ENCODE results near the gene VPS37C.

VPS37C gene

DNA sequence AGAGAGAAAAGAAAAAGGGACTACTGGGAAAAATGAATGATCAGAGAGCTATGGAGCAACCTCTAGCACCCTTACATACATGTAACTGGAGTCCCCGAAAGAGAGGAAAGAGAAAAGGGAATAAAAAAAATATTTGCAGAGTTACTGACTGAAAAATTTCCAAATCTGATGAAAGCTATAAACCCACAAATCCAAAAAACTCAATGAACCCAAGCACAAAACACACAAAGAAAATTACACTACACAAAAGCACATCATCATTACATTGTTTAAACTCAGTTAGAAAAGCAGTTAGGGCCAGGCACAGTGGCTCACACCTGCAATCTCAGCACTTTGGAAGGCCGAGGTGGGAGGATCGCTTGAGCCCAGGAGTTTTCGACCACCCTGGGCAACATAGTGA, 6.7 kb downstream of the VPS37C start:
- Histone ChIP-seq H4K91ac (ENCODE audit: low read depth, low read length) (no peak overlapping the region), H2BK5ac (ENCODE audit: low read depth, low read length, poor library complexity) (no peak overlapping the region), H3K18ac (ENCODE audit: low read length) (no peak overlapping the region), H3K27ac (ENCODE audit: low read depth, low read length) (no peak overlapping the region), H3K9me3 (ENCODE audit: insufficient read depth, low read depth, low read length) (no peaks in the 10 kb centered on the region), H3K14ac (ENCODE audit: low read length) (no peak overlapping the region), H3K23ac (ENCODE audit: low read length) (no peak overlapping the region), H2AFZ (ENCODE audit: insufficient read depth, low read length, poor library complexity) (no peak overlapping the region), H3K36me3 (ENCODE audit: control insufficient read depth in 1 of 2, insufficient read depth in 2 of 2, low read length in 2 of 2) (peaks cover 0 to 2% of the 10 kb centered on the region in 2 experiments), H2BK12ac (ENCODE audit: low read length) (no peak overlapping the region), H3K4me1 (ENCODE audit: control insufficient read depth in 1 of 2, insufficient read depth in 2 of 2, low read length in 2 of 2) (peaks cover 35 to 37% of the 10 kb centered on the region in 2 experiments), H2BK120ac (ENCODE audit: insufficient read depth, low read length, poor library complexity) (no peak overlapping the region), H4K8ac (ENCODE audit: low read depth, low read length) (no peak overlapping the region), H3K4ac (ENCODE audit: low read depth, low read length) (peak overlapping the region; percentile 51), H3K79me1 (ENCODE audit: low read length) (peaks cover 12% of the 10 kb centered on the region), H4K12ac (ENCODE audit: low read depth, low read length) (no peak overlapping the region), H3K9ac (ENCODE audit: low read length) (no peak overlapping the region), H3K79me2 (ENCODE audit: control insufficient read depth, insufficient read depth, low read length, poor library complexity) (peaks cover 17% of the 10 kb centered on the region), H2AK5ac (ENCODE audit: low read length) (no peak overlapping the region), H3K27me3 (ENCODE audit: insufficient read depth, low read length) (no peaks in the 10 kb centered on the region), H3K4me2 (ENCODE audit: low read length) (no peak overlapping the region), H3K4me3 (ENCODE audit: low read depth, low read length) (no peak overlapping the region)
- WGBS (ENCODE audit: extremely low coverage, insufficient coverage, insufficient read length), result no CpG with 5 or more reads among the region's 4 CpGs
- DNase-seq, result no peak

DNA sequence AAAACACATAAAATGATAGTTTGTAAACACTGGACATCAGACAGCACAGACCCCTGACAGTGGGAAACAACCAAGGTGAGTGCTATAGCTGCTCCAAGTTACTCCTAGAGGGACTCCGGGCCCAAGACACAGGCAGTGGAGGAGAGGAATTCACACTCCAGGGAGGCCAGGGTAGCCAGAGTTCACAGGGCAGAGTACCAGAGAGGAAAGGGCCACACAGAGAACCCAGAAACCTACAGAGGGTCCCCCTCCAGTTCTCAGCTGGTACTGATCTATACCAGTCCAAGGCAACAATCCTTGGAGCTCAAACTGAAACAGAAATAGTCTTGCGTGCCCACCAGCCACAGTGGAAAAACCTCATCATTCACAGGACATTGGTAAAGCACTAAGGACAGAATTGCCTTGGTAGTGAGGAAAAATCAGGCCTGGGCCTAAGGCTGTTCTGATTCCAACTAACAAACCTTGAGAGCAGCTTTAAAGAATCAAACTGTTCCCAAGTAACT, 7.6 kb downstream of the VPS37C start:
- WGBS (ENCODE audit: extremely low coverage, insufficient coverage, insufficient read length), result no CpG with 5 or more reads among the region's 2 CpGs
- H3K79me2 ChIP-seq (ENCODE audit: control insufficient read depth, insufficient read depth, low read length, poor library complexity), result peaks cover 19% of the 10 kb centered on the region
- DNase-seq, result no peak
- H3K23ac ChIP-seq (ENCODE audit: low read length), result no peak overlapping the region
- peak overlapping the region; percentile 30 for H4K91ac ChIP-seq (ENCODE audit: low read depth, low read length)
- peak overlapping the region; percentile 61 for H3K14ac ChIP-seq (ENCODE audit: low read length)
- no peaks in the 10 kb centered on the region for H3K27me3 ChIP-seq (ENCODE audit: insufficient read depth, low read length)
- H3K9me3 ChIP-seq (ENCODE audit: insufficient read depth, low read depth, low read length), result no peaks in the 10 kb centered on the region
- peak overlapping the region; percentile 34 for H3K9ac ChIP-seq (ENCODE audit: low read length)
- H3K18ac ChIP-seq (ENCODE audit: low read length), result peak overlapping the region; percentile 64
- H2BK120ac ChIP-seq (ENCODE audit: insufficient read depth, low read length, poor library complexity), result peak overlapping the region; percentile 48
- H3K4me3 ChIP-seq (ENCODE audit: low read depth, low read length), result no peak overlapping the region
- H2BK12ac ChIP-seq (ENCODE audit: low read length), result peak overlapping the region; percentile 25
- peak overlapping the region; percentile 90 for H3K4ac ChIP-seq (ENCODE audit: low read depth, low read length)
- H3K4me2 ChIP-seq (ENCODE audit: low read length), result peak overlapping the region; percentile 55
- peak overlapping the region; percentile 70 for H2BK5ac ChIP-seq (ENCODE audit: low read depth, low read length, poor library complexity)
- peaks cover 0 to 2% of the 10 kb centered on the region in 2 experiments for H3K36me3 ChIP-seq (ENCODE audit: control insufficient read depth in 1 of 2, insufficient read depth in 2 of 2, low read length in 2 of 2)
- peaks cover 37 to 40% of the 10 kb centered on the region in 2 experiments for H3K4me1 ChIP-seq (ENCODE audit: control insufficient read depth in 1 of 2, insufficient read depth in 2 of 2, low read length in 2 of 2)
- H3K27ac ChIP-seq (ENCODE audit: low read depth, low read length), result peak overlapping the region; percentile 89
- no peak overlapping the region for H4K12ac ChIP-seq (ENCODE audit: low read depth, low read length)
- H3K79me1 ChIP-seq (ENCODE audit: low read length), result peaks cover 14% of the 10 kb centered on the region
- no peak overlapping the region for H2AFZ ChIP-seq (ENCODE audit: insufficient read depth, low read length, poor library complexity)
- H4K8ac ChIP-seq (ENCODE audit: low read depth, low read length), result peak overlapping the region; percentile 42
- no peak overlapping the region for H2AK5ac ChIP-seq (ENCODE audit: low read length)

DNA sequence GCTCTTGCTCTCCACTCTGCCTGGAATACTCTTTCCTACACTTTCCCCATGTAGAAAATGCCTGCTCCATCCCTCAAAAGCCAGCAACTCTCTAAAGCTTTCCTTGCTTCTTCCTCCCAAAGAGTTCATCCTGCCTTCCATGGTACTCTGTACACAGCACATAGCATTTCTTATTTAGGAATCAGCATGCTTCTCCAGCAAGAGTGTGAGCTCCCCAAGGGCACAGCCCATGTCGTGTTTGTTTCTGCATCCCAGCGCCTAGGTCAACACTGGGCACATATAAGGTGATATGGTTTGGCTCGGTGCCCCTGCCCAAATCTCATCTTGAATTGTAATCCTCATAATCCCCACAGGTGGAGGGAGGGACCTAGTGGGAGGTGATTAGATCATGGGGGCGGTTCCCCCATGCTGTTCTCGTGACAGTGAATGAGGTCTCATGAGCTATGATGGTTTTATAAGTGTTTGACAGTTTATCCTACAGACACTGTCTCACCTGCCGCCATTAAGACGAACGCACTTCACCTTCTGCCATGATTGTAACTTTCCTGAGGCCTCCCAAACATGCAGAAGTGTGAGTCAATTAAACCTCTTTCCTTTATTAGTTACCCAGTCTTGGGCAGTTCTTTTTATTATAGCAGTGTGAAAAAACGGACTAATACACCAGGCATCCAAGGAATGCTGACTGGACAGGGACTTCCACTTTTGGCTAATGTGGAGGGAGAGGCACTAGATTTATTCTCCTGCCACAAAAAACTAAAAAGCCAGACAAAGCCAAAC, 8.2 kb downstream of the VPS37C start:
- WGBS (ENCODE audit: extremely low coverage, insufficient coverage, insufficient read length), result no CpG with 5 or more reads among the region's 9 CpGs

DNA sequence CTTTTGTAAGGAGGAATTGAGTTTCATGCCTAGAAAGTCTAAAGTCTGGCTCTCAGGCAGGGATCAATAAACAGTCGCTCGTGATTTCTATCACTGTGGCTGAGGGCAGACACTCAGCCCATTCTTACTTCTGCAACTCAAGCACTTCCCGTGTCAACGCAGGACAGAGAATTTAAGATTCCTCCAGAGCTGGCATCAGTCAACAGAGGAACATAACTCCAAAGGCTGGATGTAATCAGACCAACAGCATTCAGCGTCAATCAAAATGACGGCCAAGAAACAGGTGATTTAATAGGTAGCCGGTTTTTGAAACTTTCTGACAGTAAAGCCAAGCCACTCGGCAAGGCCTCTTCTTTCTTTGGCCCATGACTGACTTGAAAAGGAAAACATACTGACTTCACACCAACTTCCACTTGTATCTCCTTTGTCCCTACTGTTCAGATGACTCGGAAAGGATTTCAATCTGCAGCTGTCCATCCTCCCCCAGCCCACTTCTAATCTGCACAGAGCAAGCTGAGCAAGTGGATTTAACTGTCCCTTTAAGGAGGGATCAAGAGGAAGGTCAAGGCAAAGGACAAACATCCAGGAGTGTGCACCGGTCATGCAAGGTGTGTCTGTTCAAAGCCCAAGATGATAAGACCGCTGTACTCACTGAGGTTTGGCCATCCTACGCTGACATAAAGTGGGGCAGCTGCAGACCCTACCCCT, 9.5 kb downstream of the VPS37C start:
- Histone ChIP-seq H3K14ac (ENCODE audit: low read length) (no peak overlapping the region), H4K91ac (ENCODE audit: low read depth, low read length) (no peak overlapping the region), H3K9me3 (ENCODE audit: insufficient read depth, low read depth, low read length) (no peaks in the 10 kb centered on the region), H3K79me2 (ENCODE audit: control insufficient read depth, insufficient read depth, low read length, poor library complexity) (peaks cover 26% of the 10 kb centered on the region), H3K27ac (ENCODE audit: low read depth, low read length) (no peak overlapping the region), H3K36me3 (ENCODE audit: control insufficient read depth in 1 of 2, insufficient read depth in 2 of 2, low read length in 2 of 2) (peaks cover 2 to 3% of the 10 kb centered on the region in 2 experiments), H2BK12ac (ENCODE audit: low read length) (peak overlapping the region; percentile 17), H2BK120ac (ENCODE audit: insufficient read depth, low read length, poor library complexity) (peak overlapping the region; percentile 13), H2AFZ (ENCODE audit: insufficient read depth, low read length, poor library complexity) (no peak overlapping the region), H3K79me1 (ENCODE audit: low read length) (peaks cover 14% of the 10 kb centered on the region), H3K9ac (ENCODE audit: low read length) (no peak overlapping the region), H4K8ac (ENCODE audit: low read depth, low read length) (no peak overlapping the region), H4K12ac (ENCODE audit: low read depth, low read length) (no peak overlapping the region), H3K27me3 (ENCODE audit: insufficient read depth, low read length) (no peaks in the 10 kb centered on the region), H2BK5ac (ENCODE audit: low read depth, low read length, poor library complexity) (no peak overlapping the region), H3K4ac (ENCODE audit: low read depth, low read length) (peak overlapping the region; percentile 71), H3K4me3 (ENCODE audit: low read depth, low read length) (no peak overlapping the region), H3K4me1 (ENCODE audit: control insufficient read depth in 1 of 2, insufficient read depth in 2 of 2, low read length in 2 of 2) (peaks cover 41% of the 10 kb centered on the region in 2 experiments), H3K18ac (ENCODE audit: low read length) (no peak overlapping the region), H3K23ac (ENCODE audit: low read length) (no peak overlapping the region), H2AK5ac (ENCODE audit: low read length) (no peak overlapping the region), H3K4me2 (ENCODE audit: low read length) (no peak overlapping the region)
- no peak for DNase-seq
- no CpG with 5 or more reads among the region's 12 CpGs for WGBS (ENCODE audit: extremely low coverage, insufficient coverage, insufficient read length)

More for the DNA sequence above, 8.2 kb downstream of the VPS37C start:
- peaks cover 2 to 3% of the 10 kb centered on the region in 2 experiments for H3K36me3 ChIP-seq (ENCODE audit: control insufficient read depth in 1 of 2, insufficient read depth in 2 of 2, low read length in 2 of 2)
- H2BK5ac ChIP-seq (ENCODE audit: low read depth, low read length, poor library complexity), result peak overlapping the region; percentile 70
- peak overlapping the region; percentile 71 for H3K4ac ChIP-seq (ENCODE audit: low read depth, low read length)
- peak overlapping the region; percentile 8 for H2BK120ac ChIP-seq (ENCODE audit: insufficient read depth, low read length, poor library complexity)
- peak overlapping the region; percentile 23 for H3K4me3 ChIP-seq (ENCODE audit: low read depth, low read length)
- H3K79me1 ChIP-seq (ENCODE audit: low read length), result peaks cover 14% of the 10 kb centered on the region
- H2AK5ac ChIP-seq (ENCODE audit: low read length), result no peak overlapping the region
- H3K4me2 ChIP-seq (ENCODE audit: low read length), result peak overlapping the region; percentile 55
- peaks cover 22% of the 10 kb centered on the region for H3K79me2 ChIP-seq (ENCODE audit: control insufficient read depth, insufficient read depth, low read length, poor library complexity)
- H4K8ac ChIP-seq (ENCODE audit: low read depth, low read length), result peak overlapping the region; percentile 3
- peak overlapping the region; percentile 89 for H3K27ac ChIP-seq (ENCODE audit: low read depth, low read length)
- H4K91ac ChIP-seq (ENCODE audit: low read depth, low read length), result peak overlapping the region; percentile 63
- peak overlapping the region; percentile 3 for H3K18ac ChIP-seq (ENCODE audit: low read length)
- peaks cover 40 to 41% of the 10 kb centered on the region in 2 experiments for H3K4me1 ChIP-seq (ENCODE audit: control insufficient read depth in 1 of 2, insufficient read depth in 2 of 2, low read length in 2 of 2)
- no peak overlapping the region for H2AFZ ChIP-seq (ENCODE audit: insufficient read depth, low read length, poor library complexity)
- no peak overlapping the region for H4K12ac ChIP-seq (ENCODE audit: low read depth, low read length)
- H3K23ac ChIP-seq (ENCODE audit: low read length), result no peak overlapping the region
- peak overlapping the region; percentile 16 for H3K14ac ChIP-seq (ENCODE audit: low read length)
- H2BK12ac ChIP-seq (ENCODE audit: low read length), result peak overlapping the region; percentile 29
- H3K9ac ChIP-seq (ENCODE audit: low read length), result no peak overlapping the region
- peak; percentile 71 to 84 for DNase-seq
- no peaks in the 10 kb centered on the region for H3K27me3 ChIP-seq (ENCODE audit: insufficient read depth, low read length)
- H3K9me3 ChIP-seq (ENCODE audit: insufficient read depth, low read depth, low read length), result no peaks in the 10 kb centered on the region

All from trophoblast cell (in vitro differentiated cells and primary cell).